BE2C (cell line): ENCODE measurements around the gene WIF1.

Experiments used
- DNase-seq: peaks from one replicate; pipeline ENCODE4 v3.0.0-alpha.2; 2020
- H3K27me3 ChIP-seq: fragments of 250-450 bp; sonication (Bioruptor Pico); 2 replicates; pipeline ENCODE4 v1.5.1; 2020; ENCODE audit warnings: mild to moderate bottlenecking
- H3K36me3 ChIP-seq: fragments of 250-450 bp; sonication (Bioruptor Pico); 2 replicates; pipeline ENCODE4 v1.5.1; 2020; ENCODE audit warnings: mild to moderate bottlenecking
- H3K4me1 ChIP-seq: fragments of 250-450 bp; sonication (Bioruptor Pico); 2 replicates; pipeline ENCODE4 v1.5.1; 2020
- H3K4me3 ChIP-seq: 2 replicates; pipeline ENCODE4 v1.5.1; 2011; ENCODE audit warnings: low read depth, low read length
- H3K9me3 ChIP-seq: fragments of 250-450 bp; sonication (Bioruptor Pico); 2 replicates; pipeline ENCODE4 v1.5.1; 2020
- TF ChIP-seq, protein P1 (sequence below): IDR thresholded peaks from 2 replicates; pipeline ENCODE4 v1.5.1; 2012; ENCODE audit warnings: mild to moderate bottlenecking, low read depth, low read length

WIF1 gene

DNA sequence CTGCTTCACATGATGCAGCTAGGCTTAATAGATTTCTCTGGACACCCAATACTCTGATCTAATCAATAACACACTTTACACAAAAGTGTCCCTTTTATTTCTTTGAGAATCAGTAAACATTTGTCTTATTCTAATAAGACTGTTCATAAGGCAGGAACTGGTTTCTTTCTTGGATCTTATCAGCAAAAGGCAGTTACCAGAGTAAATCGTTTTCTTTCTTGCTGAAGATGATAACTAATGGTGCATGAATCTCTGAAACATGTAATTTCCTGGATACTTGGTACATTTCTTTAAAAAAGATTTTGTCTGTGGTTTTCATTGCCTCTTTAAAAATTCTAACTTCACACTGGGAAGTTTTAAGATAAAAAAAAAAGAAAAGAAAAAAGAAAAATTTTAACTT lies 39.6 kb downstream of the WIF1 start:
- no peak for DNase-seq
- TF ChIP-seq, protein P1, sequence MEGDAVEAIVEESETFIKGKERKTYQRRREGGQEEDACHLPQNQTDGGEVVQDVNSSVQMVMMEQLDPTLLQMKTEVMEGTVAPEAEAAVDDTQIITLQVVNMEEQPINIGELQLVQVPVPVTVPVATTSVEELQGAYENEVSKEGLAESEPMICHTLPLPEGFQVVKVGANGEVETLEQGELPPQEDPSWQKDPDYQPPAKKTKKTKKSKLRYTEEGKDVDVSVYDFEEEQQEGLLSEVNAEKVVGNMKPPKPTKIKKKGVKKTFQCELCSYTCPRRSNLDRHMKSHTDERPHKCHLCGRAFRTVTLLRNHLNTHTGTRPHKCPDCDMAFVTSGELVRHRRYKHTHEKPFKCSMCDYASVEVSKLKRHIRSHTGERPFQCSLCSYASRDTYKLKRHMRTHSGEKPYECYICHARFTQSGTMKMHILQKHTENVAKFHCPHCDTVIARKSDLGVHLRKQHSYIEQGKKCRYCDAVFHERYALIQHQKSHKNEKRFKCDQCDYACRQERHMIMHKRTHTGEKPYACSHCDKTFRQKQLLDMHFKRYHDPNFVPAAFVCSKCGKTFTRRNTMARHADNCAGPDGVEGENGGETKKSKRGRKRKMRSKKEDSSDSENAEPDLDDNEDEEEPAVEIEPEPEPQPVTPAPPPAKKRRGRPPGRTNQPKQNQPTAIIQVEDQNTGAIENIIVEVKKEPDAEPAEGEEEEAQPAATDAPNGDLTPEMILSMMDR, result no peak
- Histone ChIP-seq H3K4me1 (no peaks in the 10 kb centered on the region), H3K27me3 (no peaks in the 10 kb centered on the region), H3K36me3 (no peaks in the 10 kb centered on the region), H3K4me3 (no peak overlapping the region), H3K9me3 (no peaks in the 10 kb centered on the region)

DNA sequence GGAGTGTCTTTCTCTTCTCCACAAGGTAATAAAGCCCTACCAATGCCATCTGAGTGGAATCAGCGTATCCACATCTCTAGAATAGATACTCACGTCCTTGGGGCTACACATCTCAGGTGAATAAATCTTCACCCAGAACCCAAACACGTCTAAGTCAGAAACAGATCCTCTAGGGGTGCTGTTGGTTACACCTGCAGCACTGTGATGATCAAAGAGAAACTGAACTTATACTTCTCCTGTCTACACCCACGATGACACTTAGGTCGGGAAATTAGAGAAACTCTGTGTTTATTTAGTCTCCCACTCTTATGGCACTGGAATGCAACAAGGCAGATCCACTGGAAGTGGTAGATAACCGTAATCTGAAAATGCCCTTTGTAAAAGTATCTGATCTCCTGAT lies 46.2 kb downstream of the WIF1 start:
- Histone ChIP-seq H3K9me3 (no peaks in the 10 kb centered on the region), H3K36me3 (no peaks in the 10 kb centered on the region), H3K4me3 (no peak overlapping the region), H3K4me1 (no peaks in the 10 kb centered on the region), H3K27me3 (peaks cover 4% of the 10 kb centered on the region; the same call in 1 of the 2 replicates)
- TF ChIP-seq, protein P1, result no peak
- no peak for DNase-seq

DNA sequence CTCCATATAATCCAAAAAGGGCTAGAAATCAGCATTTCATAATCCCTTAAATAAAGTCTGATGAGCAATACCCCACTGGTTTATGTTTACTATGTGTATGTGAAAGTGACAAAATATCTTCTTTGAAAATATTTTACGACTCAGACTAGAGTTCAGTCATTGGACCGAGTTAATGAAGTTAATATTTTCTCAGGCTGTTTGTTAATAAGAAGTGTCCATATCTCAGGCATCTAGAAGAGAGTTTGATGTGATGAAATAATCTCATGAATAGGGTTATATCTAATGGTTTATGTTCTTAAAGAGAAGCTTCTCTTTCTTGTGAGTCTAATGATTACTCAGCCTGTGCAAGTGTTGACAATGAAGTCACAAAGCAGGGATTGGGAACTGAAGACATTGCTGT lies 51.8 kb downstream of the WIF1 start:
- Histone ChIP-seq H3K9me3 (no peaks in the 10 kb centered on the region), H3K4me3 (no peak overlapping the region), H3K36me3 (no peaks in the 10 kb centered on the region), H3K27me3 (no peaks in the 10 kb centered on the region; the same call in 1 of the 2 replicates), H3K4me1 (no peaks in the 10 kb centered on the region)
- TF ChIP-seq, protein P1, result no peak
- no peak for DNase-seq

DNA sequence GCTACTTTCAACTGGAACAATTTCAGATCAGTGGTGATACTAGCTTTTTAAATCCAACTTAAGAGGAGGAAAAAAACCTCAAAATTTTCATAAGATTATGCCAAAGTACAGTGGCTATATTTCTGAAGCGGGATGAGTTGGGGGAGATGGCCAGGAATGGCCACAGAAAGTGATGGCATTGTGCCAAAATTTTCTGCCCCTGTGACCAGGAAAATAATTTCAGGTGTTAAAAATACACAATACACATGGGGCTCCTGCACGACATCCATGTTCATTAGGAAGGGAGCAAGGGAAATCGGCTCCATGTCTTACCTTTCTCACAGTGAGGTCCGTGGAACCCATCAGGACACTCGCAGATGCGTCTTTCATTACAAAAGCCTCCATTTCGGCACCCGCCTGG lies 53.7 kb downstream of the WIF1 start:
- Histone ChIP-seq H3K36me3 (no peaks in the 10 kb centered on the region), H3K4me3 (no peak overlapping the region), H3K27me3 (no peaks in the 10 kb centered on the region; the same call in 1 of the 2 replicates), H3K4me1 (no peaks in the 10 kb centered on the region), H3K9me3 (no peaks in the 10 kb centered on the region)
- TF ChIP-seq, protein P1, result no peak
- no peak for DNase-seq

DNA sequence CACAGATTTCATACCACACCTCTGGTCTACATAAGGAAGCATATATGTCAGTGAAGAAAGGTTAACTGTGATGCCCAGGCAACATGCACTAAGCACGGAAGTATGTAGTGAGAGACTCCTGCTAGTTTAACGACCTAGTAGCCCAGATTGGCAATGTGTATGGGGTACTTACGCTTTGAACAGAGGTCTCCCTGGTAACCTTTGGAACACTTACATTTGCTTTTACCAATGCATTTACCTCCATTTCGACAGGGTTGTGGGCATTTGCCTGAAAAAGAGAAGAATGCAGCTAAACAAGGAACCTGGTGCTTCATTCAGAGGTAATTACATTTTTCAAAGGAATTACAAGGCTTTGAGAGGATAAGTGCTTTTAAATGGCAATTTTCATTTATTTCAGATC lies 65.2 kb downstream of the WIF1 start:
- Histone ChIP-seq H3K9me3 (no peaks in the 10 kb centered on the region), H3K36me3 (no peaks in the 10 kb centered on the region), H3K27me3 (peaks cover 12% of the 10 kb centered on the region), H3K4me3 (no peak overlapping the region), H3K4me1 (no peaks in the 10 kb centered on the region)
- no peak for DNase-seq
- TF ChIP-seq, protein P1, result no peak

DNA sequence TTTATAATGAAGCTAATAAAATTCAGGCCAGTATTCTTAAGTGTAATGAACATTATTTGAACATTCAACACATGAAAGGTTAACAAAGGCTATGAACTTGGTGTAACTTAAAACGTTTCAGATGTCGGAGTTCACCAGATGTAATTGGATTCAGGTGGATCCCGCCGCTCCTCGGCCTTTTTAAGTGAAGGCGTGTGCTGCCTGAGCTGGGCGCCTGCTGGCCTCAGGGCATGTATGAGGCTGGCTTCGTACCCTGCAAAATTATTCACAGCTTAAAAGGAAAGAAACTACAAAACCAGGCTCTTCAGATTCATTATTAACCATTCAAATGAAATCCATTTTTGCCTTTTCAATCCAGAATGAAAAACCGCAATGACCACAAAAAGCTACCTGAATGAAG lies 69.9 kb downstream of the WIF1 start:
- TF ChIP-seq, protein P1, result no peak
- Histone ChIP-seq H3K4me3 (no peak overlapping the region), H3K27me3 (peaks cover 11% of the 10 kb centered on the region), H3K9me3 (no peaks in the 10 kb centered on the region), H3K4me1 (no peaks in the 10 kb centered on the region), H3K36me3 (no peaks in the 10 kb centered on the region)
- DNase-seq, result no peak
